GM23338 (cell line): ENCODE measurements around the gene HAL. TPM values are rescaled to one million over a fixed set of nuclear protein-coding genes. Genes with fewer than 3 reads are reported as not detected.

Experiments used
- ATAC-seq: fragments of 200-7000 bp; cut with Tn5 transposase; 3 replicates; pipeline ENCODE4 v1.9.1; 2020
- DNase-seq: peaks from one replicate; pipeline ENCODE4 v3.0.0-alpha.2; 2015; ENCODE audit warnings: low spot score
- H2AFZ ChIP-seq: fragments of 200-600 bp; sonication (generic); 2 replicates; pipeline ENCODE4 v1.8.0; 2016; ENCODE audit warnings: antibody characterized with exemption, mild to moderate bottlenecking, moderate library complexity
- H3F3A ChIP-seq: fragments of 200-600 bp; sonication (generic); replicated peaks from 2 replicates; pipeline ENCODE4 v1.8.0; 2017; ENCODE audit warnings: antibody characterized with exemption, mixed run types, low read depth
- H3K27ac ChIP-seq: fragments of 200-600 bp; sonication (generic); 2 replicates; pipeline ENCODE4 v1.6.1; 2016; ENCODE audit warnings: low read depth
- H3K27me3 ChIP-seq: fragments of 200-600 bp; sonication (generic); 2 replicates; pipeline ENCODE4 v1.8.0; 2016; ENCODE audit warnings: mild to moderate bottlenecking, mixed run types, moderate library complexity; ENCODE audit not compliant: insufficient read depth
- H3K36me3 ChIP-seq: fragments of 200-600 bp; sonication (generic); 2 replicates; pipeline ENCODE4 v1.8.0; 2016; ENCODE audit warnings: mild to moderate bottlenecking; ENCODE audit not compliant: insufficient read depth
- H3K4me1 ChIP-seq: fragments of 200-600 bp; sonication (generic); 2 replicates; pipeline ENCODE4 v1.8.0; 2016; ENCODE audit warnings: mild to moderate bottlenecking, moderate library complexity; ENCODE audit not compliant: insufficient read depth
- H3K4me2 ChIP-seq: fragments of 200-600 bp; sonication (generic); 2 replicates; pipeline ENCODE4 v1.7.1; 2017; ENCODE audit warnings: mixed run types
- H3K4me3 ChIP-seq: fragments of 200-600 bp; sonication (generic); 2 replicates; pipeline ENCODE4 v1.6.1; 2016; ENCODE audit warnings: mixed run types
- H3K79me2 ChIP-seq: fragments of 200-600 bp; sonication (generic); replicated peaks from 2 replicates; pipeline ENCODE4 v1.8.0; 2017; ENCODE audit warnings: mild to moderate bottlenecking; ENCODE audit not compliant: insufficient read depth
- H3K9me2 ChIP-seq: fragments of 200-600 bp; sonication (generic); 2 replicates; pipeline ENCODE4 v1.8.0; 2017; ENCODE audit not compliant: insufficient read depth
- H4K20me1 ChIP-seq: fragments of 200-600 bp; sonication (generic); replicated peaks from 2 replicates; pipeline ENCODE4 v1.8.0; 2017; ENCODE audit warnings: mild to moderate bottlenecking; ENCODE audit not compliant: insufficient read depth
- H3K27ac Mint-ChIP-seq: 2 replicates; pipeline ENCODE4 v1.8.0; 2020; ENCODE audit warnings: inconsistent platforms, mild to moderate bottlenecking, moderate library complexity, mixed read lengths
- H3K27me3 Mint-ChIP-seq: 3 replicates; pipeline ENCODE4 v1.8.0; 2022; ENCODE audit warnings: low read depth, mild to moderate bottlenecking, moderate library complexity, mixed read lengths, inconsistent platforms; ENCODE audit not compliant: insufficient read depth, poor library complexity
- H3K36me3 Mint-ChIP-seq: 3 replicates; pipeline ENCODE4 v1.8.0; 2021; ENCODE audit warnings: low read depth, mild to moderate bottlenecking, inconsistent platforms, moderate library complexity, mixed read lengths
- H3K4me1 Mint-ChIP-seq: 3 replicates; pipeline ENCODE4 v1.8.0; 2020; ENCODE audit warnings: mild to moderate bottlenecking, inconsistent platforms, mixed read lengths
- H3K4me3 Mint-ChIP-seq: 3 replicates; pipeline ENCODE4 v1.8.0; 2021; ENCODE audit warnings: moderate library complexity, mild to moderate bottlenecking, inconsistent platforms, mixed read lengths
- H3K9me3 Mint-ChIP-seq: 3 replicates; pipeline ENCODE4 v1.8.0; 2020; ENCODE audit warnings: moderate library complexity, mild to moderate bottlenecking, inconsistent platforms, mixed read lengths
- CREB1 ChIP-seq: fragments of 250-450 bp; sonication (Bioruptor Pico); IDR thresholded peaks from 2 replicates; pipeline ENCODE4 v1.5.0; 2020; ENCODE audit warnings: low read depth, mild to moderate bottlenecking, moderate library complexity
- ETS1 ChIP-seq: IDR thresholded peaks from 2 replicates; pipeline ENCODE4 v1.6.1; 2016; ENCODE audit warnings: antibody characterized with exemption
- EZH2 ChIP-seq: fragments of 200-600 bp; sonication (generic); IDR thresholded peaks from one replicate; pipeline ENCODE4 v1.8.0; 2017; ENCODE audit warnings: antibody characterized with exemption, mild to moderate bottlenecking, low read depth; ENCODE audit not compliant: unreplicated experiment
- EZH2phosphoT487 ChIP-seq: fragments of 200-600 bp; sonication (generic); IDR thresholded peaks from one replicate; pipeline ENCODE4 v1.8.1; 2018; ENCODE audit warnings: antibody characterized with exemption; ENCODE audit not compliant: unreplicated experiment
- JUNB ChIP-seq: IDR thresholded peaks from one replicate; pipeline ENCODE4 v1.6.1; 2016; ENCODE audit warnings: antibody characterized with exemption; ENCODE audit not compliant: unreplicated experiment
- NANOG ChIP-seq: IDR thresholded peaks from 2 replicates; pipeline ENCODE4 v1.6.1; 2016; ENCODE audit warnings: antibody characterized with exemption, borderline replicate concordance
- POLR2AphosphoS5 ChIP-seq: IDR thresholded peaks from 2 replicates; pipeline ENCODE4 v1.6.1; 2016; ENCODE audit warnings: antibody characterized with exemption, low read depth
- STAT1 ChIP-seq: IDR thresholded peaks from one replicate; pipeline ENCODE4 v1.6.1; 2016; ENCODE audit warnings: antibody characterized with exemption; ENCODE audit not compliant: unreplicated experiment
- ZNF114 ChIP-seq: fragments of 250-450 bp; sonication (Bioruptor Pico); IDR thresholded peaks from 2 replicates; pipeline ENCODE4 v1.5.0; 2020; ENCODE audit warnings: mild to moderate bottlenecking, moderate library complexity
- ZNF331 ChIP-seq: fragments of 250-450 bp; sonication (Bioruptor Pico); IDR thresholded peaks from 2 replicates; pipeline ENCODE4 v1.5.0; 2020; ENCODE audit warnings: low read depth, mild to moderate bottlenecking, moderate library complexity
- ZNF462 ChIP-seq: fragments of 250-450 bp; sonication (Bioruptor Pico); IDR thresholded peaks from 2 replicates; pipeline ENCODE4 v1.5.0; 2020; ENCODE audit warnings: mild to moderate bottlenecking, moderate library complexity
- polyA plus RNA-seq: library from polyadenylated mRNA; unstranded; fragments of >200 nt; fragmentation: Nextera tagmentation; extraction: Ambion mirVana; gene quantifications from 2 replicates; pipeline ENCODE4 v1.2.1, GENCODE V29; 2016
- total RNA-seq: library from RNA; depleted of rRNA; stranded (reverse); fragments of >200 nt; shearing (Covaris generic); gene quantifications from 2 replicates; pipeline ENCODE4 v1.2.3, GENCODE V29; 2014
- TF ChIP-seq, protein P1 (sequence below): IDR thresholded peaks from one replicate; pipeline ENCODE4 v1.6.1; 2018; ENCODE audit warnings: antibody characterized with exemption; ENCODE audit not compliant: unreplicated experiment
- TF ChIP-seq, protein P2 (sequence below), 2 experiments: fragments of 200-600 bp in 1 of 2; sonication (generic) in 1 of 2; conservative IDR thresholded peaks; 2 replicates each; pipeline versions ENCODE4 v1.5.1 to v1.6.1; 2016 to 2017; ENCODE audit warnings: antibody characterized with exemption in 2 of 2, low read depth in 2 of 2, mild to moderate bottlenecking in 2 of 2, moderate library complexity in 1 of 2

HAL gene
- total and polyA plus RNA-seq, 2 experiments from 2014 or later: 0.17 to 0.24 TPM

GRCh38 chr12:95989504-95990123 lies 6.5 kb downstream of the HAL start:
- H3K27ac ChIP-seq: no peak overlapping the region
- Mint-ChIP-seq H3K27me3 (peaks cover 3% of the 10 kb centered on the region), H3K4me1 (peaks cover 38% of the 10 kb centered on the region), H3K4me3 (no peak overlapping the region), H3K27ac (no peak overlapping the region), H3K36me3 (no peaks in the 10 kb centered on the region), H3K9me3 (no peaks in the 10 kb centered on the region)
- H4K20me1 ChIP-seq: no peaks in the 10 kb centered on the region
- H3K9me2 ChIP-seq: no peaks in the 10 kb centered on the region
- no peak overlapping the region for H3K4me2 ChIP-seq
- no peaks in the 10 kb centered on the region for H3K36me3 ChIP-seq
- H3F3A ChIP-seq: no peaks in the 10 kb centered on the region
- DNase-seq: no peak
- no peak for TF ChIP-seq EZH2phosphoT487
- no peak for TF ChIP-seq ZNF331 (CRISPR knock-in tag)
- no peak for TF ChIP-seq POLR2AphosphoS5
- TF ChIP-seq ETS1: no peak
- no peak for TF ChIP-seq STAT1
- TF ChIP-seq JUNB: no peak
- no peak for TF ChIP-seq ZNF462
- TF ChIP-seq NANOG: no peak
- no peak for TF ChIP-seq EZH2
- TF ChIP-seq, protein P1, sequence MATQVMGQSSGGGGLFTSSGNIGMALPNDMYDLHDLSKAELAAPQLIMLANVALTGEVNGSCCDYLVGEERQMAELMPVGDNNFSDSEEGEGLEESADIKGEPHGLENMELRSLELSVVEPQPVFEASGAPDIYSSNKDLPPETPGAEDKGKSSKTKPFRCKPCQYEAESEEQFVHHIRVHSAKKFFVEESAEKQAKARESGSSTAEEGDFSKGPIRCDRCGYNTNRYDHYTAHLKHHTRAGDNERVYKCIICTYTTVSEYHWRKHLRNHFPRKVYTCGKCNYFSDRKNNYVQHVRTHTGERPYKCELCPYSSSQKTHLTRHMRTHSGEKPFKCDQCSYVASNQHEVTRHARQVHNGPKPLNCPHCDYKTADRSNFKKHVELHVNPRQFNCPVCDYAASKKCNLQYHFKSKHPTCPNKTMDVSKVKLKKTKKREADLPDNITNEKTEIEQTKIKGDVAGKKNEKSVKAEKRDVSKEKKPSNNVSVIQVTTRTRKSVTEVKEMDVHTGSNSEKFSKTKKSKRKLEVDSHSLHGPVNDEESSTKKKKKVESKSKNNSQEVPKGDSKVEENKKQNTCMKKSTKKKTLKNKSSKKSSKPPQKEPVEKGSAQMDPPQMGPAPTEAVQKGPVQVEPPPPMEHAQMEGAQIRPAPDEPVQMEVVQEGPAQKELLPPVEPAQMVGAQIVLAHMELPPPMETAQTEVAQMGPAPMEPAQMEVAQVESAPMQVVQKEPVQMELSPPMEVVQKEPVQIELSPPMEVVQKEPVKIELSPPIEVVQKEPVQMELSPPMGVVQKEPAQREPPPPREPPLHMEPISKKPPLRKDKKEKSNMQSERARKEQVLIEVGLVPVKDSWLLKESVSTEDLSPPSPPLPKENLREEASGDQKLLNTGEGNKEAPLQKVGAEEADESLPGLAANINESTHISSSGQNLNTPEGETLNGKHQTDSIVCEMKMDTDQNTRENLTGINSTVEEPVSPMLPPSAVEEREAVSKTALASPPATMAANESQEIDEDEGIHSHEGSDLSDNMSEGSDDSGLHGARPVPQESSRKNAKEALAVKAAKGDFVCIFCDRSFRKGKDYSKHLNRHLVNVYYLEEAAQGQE: no peak
- TF ChIP-seq ZNF114 (CRISPR knock-in tag): no peak
- TF ChIP-seq, protein P2, sequence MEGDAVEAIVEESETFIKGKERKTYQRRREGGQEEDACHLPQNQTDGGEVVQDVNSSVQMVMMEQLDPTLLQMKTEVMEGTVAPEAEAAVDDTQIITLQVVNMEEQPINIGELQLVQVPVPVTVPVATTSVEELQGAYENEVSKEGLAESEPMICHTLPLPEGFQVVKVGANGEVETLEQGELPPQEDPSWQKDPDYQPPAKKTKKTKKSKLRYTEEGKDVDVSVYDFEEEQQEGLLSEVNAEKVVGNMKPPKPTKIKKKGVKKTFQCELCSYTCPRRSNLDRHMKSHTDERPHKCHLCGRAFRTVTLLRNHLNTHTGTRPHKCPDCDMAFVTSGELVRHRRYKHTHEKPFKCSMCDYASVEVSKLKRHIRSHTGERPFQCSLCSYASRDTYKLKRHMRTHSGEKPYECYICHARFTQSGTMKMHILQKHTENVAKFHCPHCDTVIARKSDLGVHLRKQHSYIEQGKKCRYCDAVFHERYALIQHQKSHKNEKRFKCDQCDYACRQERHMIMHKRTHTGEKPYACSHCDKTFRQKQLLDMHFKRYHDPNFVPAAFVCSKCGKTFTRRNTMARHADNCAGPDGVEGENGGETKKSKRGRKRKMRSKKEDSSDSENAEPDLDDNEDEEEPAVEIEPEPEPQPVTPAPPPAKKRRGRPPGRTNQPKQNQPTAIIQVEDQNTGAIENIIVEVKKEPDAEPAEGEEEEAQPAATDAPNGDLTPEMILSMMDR (conservative IDR thresholded peaks at IDR 0.05; ENCODE audit: low read depth in 2 of 2): no peak
- TF ChIP-seq CREB1 (CRISPR knock-in tag): no peak
- H3K4me1 ChIP-seq: peaks cover 27% of the 10 kb centered on the region
- H3K27me3 ChIP-seq: no peaks in the 10 kb centered on the region
- no peak overlapping the region for H2AFZ ChIP-seq
- H3K4me3 ChIP-seq: no peak overlapping the region
- no peak for ATAC-seq
- H3K79me2 ChIP-seq: no peaks in the 10 kb centered on the region
